ENCODE measurements around the gene RABGGTA.

DNA sequence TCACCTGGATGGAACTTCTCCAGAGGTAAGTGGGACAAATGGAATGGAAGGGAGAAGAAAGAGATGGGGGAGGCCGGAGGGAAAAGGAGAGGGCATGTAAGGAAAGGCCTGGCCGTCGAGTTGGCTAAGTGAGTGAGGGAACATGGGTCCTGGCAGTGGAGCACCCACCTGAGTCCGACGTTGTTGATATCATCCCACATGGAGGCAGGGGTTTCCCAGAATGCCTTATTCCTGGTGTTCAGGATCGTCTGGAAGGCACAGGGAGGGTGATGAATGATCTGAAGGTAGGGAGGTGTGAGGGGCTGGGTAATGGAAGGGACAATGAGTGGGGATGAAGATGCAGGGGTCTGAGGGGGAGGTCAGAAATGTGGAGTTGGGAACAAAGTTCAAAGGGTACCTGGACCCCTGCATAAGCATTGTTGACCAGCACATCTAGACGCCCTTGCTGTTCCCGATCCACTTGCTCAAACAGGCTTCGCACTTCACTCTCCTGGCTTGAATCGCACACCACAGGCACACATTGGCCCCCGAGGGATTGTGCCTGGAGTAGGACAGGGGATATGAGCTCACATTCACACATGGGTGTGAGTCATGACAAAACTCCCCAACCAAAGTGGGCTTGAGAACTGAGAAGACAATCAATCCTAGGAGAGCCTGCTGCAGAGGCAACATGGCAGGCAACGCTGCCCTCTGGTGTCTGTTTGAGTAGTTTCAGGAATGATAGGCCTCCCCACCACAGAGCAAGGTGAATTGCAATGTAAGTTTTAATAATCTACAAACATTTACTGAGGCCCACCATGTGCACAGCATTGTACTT lies 25.2 kb upstream of the RABGGTA start:
- TF ChIP-seq EP300 (IDR thresholded peaks at IDR 0.05; ENCODE audit: borderline replicate concordance in 1 of 2, control insufficient read depth in 1 of 2, low read depth in 2 of 2, low read length in 2 of 2) (no peak), POLR2A (IDR thresholded peaks at IDR 0.05; ENCODE audit: low read depth, low read length) (0 out of 2 replicates have a peak, but pooled peaks have one; percentile 27), BHLHE40 (IDR thresholded peaks at IDR 0.05; ENCODE audit: borderline replicate concordance in 1 of 2, low read depth in 2 of 2, low read length in 1 of 2) (peak; percentile 76 to 78)
- TF ChIP-seq, protein P1, sequence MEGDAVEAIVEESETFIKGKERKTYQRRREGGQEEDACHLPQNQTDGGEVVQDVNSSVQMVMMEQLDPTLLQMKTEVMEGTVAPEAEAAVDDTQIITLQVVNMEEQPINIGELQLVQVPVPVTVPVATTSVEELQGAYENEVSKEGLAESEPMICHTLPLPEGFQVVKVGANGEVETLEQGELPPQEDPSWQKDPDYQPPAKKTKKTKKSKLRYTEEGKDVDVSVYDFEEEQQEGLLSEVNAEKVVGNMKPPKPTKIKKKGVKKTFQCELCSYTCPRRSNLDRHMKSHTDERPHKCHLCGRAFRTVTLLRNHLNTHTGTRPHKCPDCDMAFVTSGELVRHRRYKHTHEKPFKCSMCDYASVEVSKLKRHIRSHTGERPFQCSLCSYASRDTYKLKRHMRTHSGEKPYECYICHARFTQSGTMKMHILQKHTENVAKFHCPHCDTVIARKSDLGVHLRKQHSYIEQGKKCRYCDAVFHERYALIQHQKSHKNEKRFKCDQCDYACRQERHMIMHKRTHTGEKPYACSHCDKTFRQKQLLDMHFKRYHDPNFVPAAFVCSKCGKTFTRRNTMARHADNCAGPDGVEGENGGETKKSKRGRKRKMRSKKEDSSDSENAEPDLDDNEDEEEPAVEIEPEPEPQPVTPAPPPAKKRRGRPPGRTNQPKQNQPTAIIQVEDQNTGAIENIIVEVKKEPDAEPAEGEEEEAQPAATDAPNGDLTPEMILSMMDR (IDR thresholded peaks at IDR 0.05 in 2 of 3, conservative IDR thresholded peaks at IDR 0.05 in 1 of 3; ENCODE audit: control insufficient read depth in 2 of 3, extremely low read depth in 1 of 3, insufficient read depth in 1 of 3, low read depth in 3 of 3, low read length in 3 of 3): peak; percentile 77 to 91 (median 80); a peak in 5 of 6 replicates

Measured in GM12878 (cell line).